Measurements from ENCODE around the gene EPB41L2. TPM values are rescaled to one million over a fixed set of nuclear protein-coding genes. Genes with fewer than 3 reads are reported as not detected.

Gene EPB41L2
- total RNA-seq, 2 experiments from 2014 or later = 9.5 to 12.3 TPM

GRCh38 chr6:131029626-131030297, 33.3 kb downstream of the EPB41L2 start:
- Mint-ChIP-seq H3K27me3 (no peaks in the 10 kb centered on the region), H3K4me3 (no peak overlapping the region), H3K4me1 (ENCODE audit: low read depth) (peaks cover 5% of the 10 kb centered on the region), H3K27ac (no peak overlapping the region), H3K9me3 (no peaks in the 10 kb centered on the region), H3K36me3 (ENCODE audit: low read depth) (no peaks in the 10 kb centered on the region)
- intact Hi-C loops (cut with DNase I, micrococcal nuclease) = no loop called here
- DNase-seq = no peak
- TF ChIP-seq CTCF (IDR thresholded peaks at IDR 0.05) = no peak
- Histone ChIP-seq H3K36me3 (ENCODE audit: insufficient read depth, low read length) (no peaks in the 10 kb centered on the region), H3K4me3 (ENCODE audit: low read length) (no peak overlapping the region), H3K27me3 (ENCODE audit: control insufficient read depth in 1 of 2, insufficient read depth in 2 of 2, low read length in 2 of 2) (no peaks in the 10 kb centered on the region), H3K9me3 (ENCODE audit: control insufficient read depth in 1 of 2, insufficient read depth in 1 of 2, low read length in 2 of 2) (no peaks in the 10 kb centered on the region), H3K4me1 (ENCODE audit: insufficient read depth, low read length) (no peaks in the 10 kb centered on the region), H3K27ac (ENCODE audit: low read depth in 1 of 2, low read length in 2 of 2) (no peak overlapping the region)
- no peak for ATAC-seq (ENCODE audit: poor library complexity)
- CTCF ChIA-PET = interaction anchor here (0.7 kb wide), 1 partner anchor 133 kb away, joined by 4 read pairs; no protein-coding TSS in a partner anchor
- POLR2A ChIA-PET = no interaction called here

GRCh38 chr6:131027326-131027725, 35.7 kb downstream of the EPB41L2 start:
- DNase-seq (no peak), ATAC-seq (ENCODE audit: poor library complexity) (no peak)
- Mint-ChIP-seq H3K4me1 (ENCODE audit: low read depth) (no peaks in the 10 kb centered on the region), H3K27me3 (no peaks in the 10 kb centered on the region), H3K4me3 (no peak overlapping the region), H3K27ac (no peak overlapping the region), H3K9me3 (no peaks in the 10 kb centered on the region), H3K36me3 (ENCODE audit: low read depth) (no peaks in the 10 kb centered on the region)
- intact Hi-C loops (cut with DNase I, micrococcal nuclease) = no loop called here
- Histone ChIP-seq H3K27me3 (ENCODE audit: control insufficient read depth in 1 of 2, insufficient read depth in 2 of 2, low read length in 2 of 2) (no peaks in the 10 kb centered on the region), H3K4me3 (ENCODE audit: low read length) (no peak overlapping the region), H3K9me3 (ENCODE audit: control insufficient read depth in 1 of 2, insufficient read depth in 1 of 2, low read length in 2 of 2) (no peaks in the 10 kb centered on the region), H3K36me3 (ENCODE audit: insufficient read depth, low read length) (no peaks in the 10 kb centered on the region), H3K27ac (ENCODE audit: low read depth in 1 of 2, low read length in 2 of 2) (no peak overlapping the region), H3K4me1 (ENCODE audit: insufficient read depth, low read length) (no peaks in the 10 kb centered on the region)
- CTCF ChIA-PET = no interaction called here
- TF ChIP-seq CTCF (IDR thresholded peaks at IDR 0.05) = no peak
- POLR2A ChIA-PET = no interaction called here

GRCh38 chr6:131026243-131026642, 36.8 kb downstream of the EPB41L2 start:
- TF ChIP-seq CTCF (IDR thresholded peaks at IDR 0.05) = no peak
- Histone ChIP-seq H3K27ac (ENCODE audit: low read depth in 1 of 2, low read length in 2 of 2) (no peak overlapping the region), H3K27me3 (ENCODE audit: control insufficient read depth in 1 of 2, insufficient read depth in 2 of 2, low read length in 2 of 2) (no peaks in the 10 kb centered on the region), H3K4me1 (ENCODE audit: insufficient read depth, low read length) (no peaks in the 10 kb centered on the region), H3K9me3 (ENCODE audit: control insufficient read depth in 1 of 2, insufficient read depth in 1 of 2, low read length in 2 of 2) (no peaks in the 10 kb centered on the region), H3K36me3 (ENCODE audit: insufficient read depth, low read length) (no peaks in the 10 kb centered on the region), H3K4me3 (ENCODE audit: low read length) (no peak overlapping the region)
- ChIA-PET CTCF (no interaction called here), POLR2A (no interaction called here)
- Mint-ChIP-seq H3K9me3 (no peaks in the 10 kb centered on the region), H3K36me3 (ENCODE audit: low read depth) (no peaks in the 10 kb centered on the region), H3K27ac (no peak overlapping the region), H3K4me1 (ENCODE audit: low read depth) (no peaks in the 10 kb centered on the region), H3K27me3 (no peaks in the 10 kb centered on the region), H3K4me3 (no peak overlapping the region)
- intact Hi-C loops (cut with DNase I, micrococcal nuclease) = no loop called here
- ATAC-seq (ENCODE audit: poor library complexity) (no peak), DNase-seq (no peak)

All from CD4-positive, alpha-beta T cell (primary cell).